K562 (cell line): ENCODE data around the gene EIF3I. TPM values are rescaled to one million over a fixed set of nuclear protein-coding genes. Genes with fewer than 3 reads are reported as not detected.
A peak's percentile ranks its signal among the peaks of the same experiment; 100 is the strongest.

Experiments
- ARID2 ChIP-seq: fragments of 450-650 bp; IDR thresholded peaks from 2 replicates; pipeline ENCODE4 v1.6.1; 2017; ENCODE audit warnings: antibody characterized with exemption, mild to moderate bottlenecking
- ATF6 ChIP-seq: sonication (generic); formaldehyde crosslinking; IDR thresholded peaks from 2 replicates; pipeline ENCODE4 v1.4.0; 2020; ENCODE audit warnings: mild to moderate bottlenecking, missing genetic modification reagents
- ESRRA ChIP-seq: fragments of 450-650 bp; IDR thresholded peaks from 2 replicates; pipeline ENCODE4 v1.6.1; 2014; ENCODE audit warnings: low read depth, mild to moderate bottlenecking, moderate library complexity, borderline replicate concordance
- FOS ChIP-seq: IDR thresholded peaks from 3 replicates; pipeline ENCODE4 v1.6.1; 2011; ENCODE audit not compliant: insufficient read length; ENCODE audit errors: extremely low read depth
- GABPB2 ChIP-seq: fragments of 250-450 bp; sonication (Bioruptor Pico); conservative IDR thresholded peaks from 2 replicates; pipeline ENCODE4 v1.5.1; 2021; ENCODE audit warnings: mild to moderate bottlenecking
- POLR2H ChIP-seq: IDR thresholded peaks from 2 replicates; pipeline ENCODE4 v1.6.1; 2016; ENCODE audit warnings: missing genetic modification characterization, low read depth, mild to moderate bottlenecking, control low read depth, missing compliant biosample characterization, moderate library complexity
- TBP ChIP-seq: optimal IDR thresholded peaks from 2 replicates; pipeline ENCODE3; 2011; ENCODE audit warnings: low read depth, low read length, improper control_type of control experiment
- ZC3H8 ChIP-seq: fragments of 450-650 bp; IDR thresholded peaks from 2 replicates; pipeline ENCODE4 v1.6.1; 2017
- ZNF263 ChIP-seq: sonication (generic); formaldehyde crosslinking; IDR thresholded peaks from 2 replicates; pipeline ENCODE4 v1.8.0; 2022; ENCODE audit warnings: mild to moderate bottlenecking, missing genetic modification reagents, borderline replicate concordance
- ZNF589 ChIP-seq: fragments of 200-800 bp; sonication (Bioruptor generic); IDR thresholded peaks from 2 replicates; pipeline ENCODE4 v1.6.1; 2016; ENCODE audit warnings: low read depth, missing genetic modification characterization, missing compliant biosample characterization
- ZNF785 ChIP-seq: fragments of 250-450 bp; sonication (Bioruptor Pico); IDR thresholded peaks from 2 replicates; pipeline ENCODE4 v1.4.0; 2020; ENCODE audit warnings: mild to moderate bottlenecking
- polyA plus RNA-seq, 8 experiments: library from polyadenylated mRNA; depleted of rRNA in 4 of 8; stranded (reverse) in 5 of 8; unstranded in 3 of 8; fragments of >200 nt; fragmentation: Nextera tagmentation in 2 of 8; fragmentation: Illumina TruSeq in 1 of 8; extraction: Ambion mirVana in 2 of 8; extraction: Trizol in 1 of 8; gene quantifications; 2 replicates each; pipeline versions ENCODE4 v1.2.1 to v1.2.3, GENCODE V29; 2011 to 2014; ENCODE audit warnings: inconsistent platforms in 1 of 8, missing spikeins in 1 of 8
- total RNA-seq, 7 experiments: library from RNA; depleted of rRNA in 6 of 7; stranded (reverse); fragments of >200 nt in 6 of 7; fragmentation: Illumina TruSeq in 2 of 7; extraction: Trizol in 2 of 7; gene quantifications; 2 replicates each; pipeline versions ENCODE4 v1.2.1 to v1.2.3, GENCODE V29; 2011 to 2021; ENCODE audit warnings: low replicate concordance in 1 of 7
- TF ChIP-seq, protein P1 (sequence below): fragments of 450-650 bp; IDR thresholded peaks from 2 replicates; pipeline ENCODE4 v1.6.1; 2016; ENCODE audit warnings: mild to moderate bottlenecking, moderate library complexity
- TF ChIP-seq, protein P2 (sequence below): sonication (generic); formaldehyde crosslinking; IDR thresholded peaks from 2 replicates; pipeline ENCODE4 v1.8.0; 2022; ENCODE audit warnings: mild to moderate bottlenecking, missing genetic modification reagents

The EIF3I gene
- total and polyA plus RNA-seq, 9 of the 15 experiments (the other 6 are each of a cell fraction or from before 2014, with no cell fraction given), result 414 to 1,526 (median 635) TPM

GRCh38 chr1:32221581-32221979, 627 bp upstream of the EIF3I start (continued):
- TF ChIP-seq, protein P1, sequence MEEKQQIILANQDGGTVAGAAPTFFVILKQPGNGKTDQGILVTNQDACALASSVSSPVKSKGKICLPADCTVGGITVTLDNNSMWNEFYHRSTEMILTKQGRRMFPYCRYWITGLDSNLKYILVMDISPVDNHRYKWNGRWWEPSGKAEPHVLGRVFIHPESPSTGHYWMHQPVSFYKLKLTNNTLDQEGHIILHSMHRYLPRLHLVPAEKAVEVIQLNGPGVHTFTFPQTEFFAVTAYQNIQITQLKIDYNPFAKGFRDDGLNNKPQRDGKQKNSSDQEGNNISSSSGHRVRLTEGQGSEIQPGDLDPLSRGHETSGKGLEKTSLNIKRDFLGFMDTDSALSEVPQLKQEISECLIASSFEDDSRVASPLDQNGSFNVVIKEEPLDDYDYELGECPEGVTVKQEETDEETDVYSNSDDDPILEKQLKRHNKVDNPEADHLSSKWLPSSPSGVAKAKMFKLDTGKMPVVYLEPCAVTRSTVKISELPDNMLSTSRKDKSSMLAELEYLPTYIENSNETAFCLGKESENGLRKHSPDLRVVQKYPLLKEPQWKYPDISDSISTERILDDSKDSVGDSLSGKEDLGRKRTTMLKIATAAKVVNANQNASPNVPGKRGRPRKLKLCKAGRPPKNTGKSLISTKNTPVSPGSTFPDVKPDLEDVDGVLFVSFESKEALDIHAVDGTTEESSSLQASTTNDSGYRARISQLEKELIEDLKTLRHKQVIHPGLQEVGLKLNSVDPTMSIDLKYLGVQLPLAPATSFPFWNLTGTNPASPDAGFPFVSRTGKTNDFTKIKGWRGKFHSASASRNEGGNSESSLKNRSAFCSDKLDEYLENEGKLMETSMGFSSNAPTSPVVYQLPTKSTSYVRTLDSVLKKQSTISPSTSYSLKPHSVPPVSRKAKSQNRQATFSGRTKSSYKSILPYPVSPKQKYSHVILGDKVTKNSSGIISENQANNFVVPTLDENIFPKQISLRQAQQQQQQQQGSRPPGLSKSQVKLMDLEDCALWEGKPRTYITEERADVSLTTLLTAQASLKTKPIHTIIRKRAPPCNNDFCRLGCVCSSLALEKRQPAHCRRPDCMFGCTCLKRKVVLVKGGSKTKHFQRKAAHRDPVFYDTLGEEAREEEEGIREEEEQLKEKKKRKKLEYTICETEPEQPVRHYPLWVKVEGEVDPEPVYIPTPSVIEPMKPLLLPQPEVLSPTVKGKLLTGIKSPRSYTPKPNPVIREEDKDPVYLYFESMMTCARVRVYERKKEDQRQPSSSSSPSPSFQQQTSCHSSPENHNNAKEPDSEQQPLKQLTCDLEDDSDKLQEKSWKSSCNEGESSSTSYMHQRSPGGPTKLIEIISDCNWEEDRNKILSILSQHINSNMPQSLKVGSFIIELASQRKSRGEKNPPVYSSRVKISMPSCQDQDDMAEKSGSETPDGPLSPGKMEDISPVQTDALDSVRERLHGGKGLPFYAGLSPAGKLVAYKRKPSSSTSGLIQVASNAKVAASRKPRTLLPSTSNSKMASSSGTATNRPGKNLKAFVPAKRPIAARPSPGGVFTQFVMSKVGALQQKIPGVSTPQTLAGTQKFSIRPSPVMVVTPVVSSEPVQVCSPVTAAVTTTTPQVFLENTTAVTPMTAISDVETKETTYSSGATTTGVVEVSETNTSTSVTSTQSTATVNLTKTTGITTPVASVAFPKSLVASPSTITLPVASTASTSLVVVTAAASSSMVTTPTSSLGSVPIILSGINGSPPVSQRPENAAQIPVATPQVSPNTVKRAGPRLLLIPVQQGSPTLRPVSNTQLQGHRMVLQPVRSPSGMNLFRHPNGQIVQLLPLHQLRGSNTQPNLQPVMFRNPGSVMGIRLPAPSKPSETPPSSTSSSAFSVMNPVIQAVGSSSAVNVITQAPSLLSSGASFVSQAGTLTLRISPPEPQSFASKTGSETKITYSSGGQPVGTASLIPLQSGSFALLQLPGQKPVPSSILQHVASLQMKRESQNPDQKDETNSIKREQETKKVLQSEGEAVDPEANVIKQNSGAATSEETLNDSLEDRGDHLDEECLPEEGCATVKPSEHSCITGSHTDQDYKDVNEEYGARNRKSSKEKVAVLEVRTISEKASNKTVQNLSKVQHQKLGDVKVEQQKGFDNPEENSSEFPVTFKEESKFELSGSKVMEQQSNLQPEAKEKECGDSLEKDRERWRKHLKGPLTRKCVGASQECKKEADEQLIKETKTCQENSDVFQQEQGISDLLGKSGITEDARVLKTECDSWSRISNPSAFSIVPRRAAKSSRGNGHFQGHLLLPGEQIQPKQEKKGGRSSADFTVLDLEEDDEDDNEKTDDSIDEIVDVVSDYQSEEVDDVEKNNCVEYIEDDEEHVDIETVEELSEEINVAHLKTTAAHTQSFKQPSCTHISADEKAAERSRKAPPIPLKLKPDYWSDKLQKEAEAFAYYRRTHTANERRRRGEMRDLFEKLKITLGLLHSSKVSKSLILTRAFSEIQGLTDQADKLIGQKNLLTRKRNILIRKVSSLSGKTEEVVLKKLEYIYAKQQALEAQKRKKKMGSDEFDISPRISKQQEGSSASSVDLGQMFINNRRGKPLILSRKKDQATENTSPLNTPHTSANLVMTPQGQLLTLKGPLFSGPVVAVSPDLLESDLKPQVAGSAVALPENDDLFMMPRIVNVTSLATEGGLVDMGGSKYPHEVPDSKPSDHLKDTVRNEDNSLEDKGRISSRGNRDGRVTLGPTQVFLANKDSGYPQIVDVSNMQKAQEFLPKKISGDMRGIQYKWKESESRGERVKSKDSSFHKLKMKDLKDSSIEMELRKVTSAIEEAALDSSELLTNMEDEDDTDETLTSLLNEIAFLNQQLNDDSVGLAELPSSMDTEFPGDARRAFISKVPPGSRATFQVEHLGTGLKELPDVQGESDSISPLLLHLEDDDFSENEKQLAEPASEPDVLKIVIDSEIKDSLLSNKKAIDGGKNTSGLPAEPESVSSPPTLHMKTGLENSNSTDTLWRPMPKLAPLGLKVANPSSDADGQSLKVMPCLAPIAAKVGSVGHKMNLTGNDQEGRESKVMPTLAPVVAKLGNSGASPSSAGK, result no peak
- TF ChIP-seq ARID2 (no peak), ESRRA (peak; percentile 89), ATF6 (CRISPR knock-in tag) (peak; percentile 81; the same call in 1 of the 2 replicates), GABPB2 (CRISPR knock-in tag) (0 out of 2 replicates have a peak, but pooled peaks have one; percentile 52), FOS (no peak), POLR2H (tag) (peak; percentile 57; the same call in 1 of the 2 replicates), ZC3H8 (no peak), TBP (no peak), ZNF263 (CRISPR knock-in tag) (peak; percentile 29; the same call in 1 of the 2 replicates), ZNF589 (CRISPR knock-in tag) (0 out of 2 replicates have a peak, but pooled peaks have one; percentile 22), ZNF785 (CRISPR knock-in tag) (no peak)
- TF ChIP-seq, protein P2, sequence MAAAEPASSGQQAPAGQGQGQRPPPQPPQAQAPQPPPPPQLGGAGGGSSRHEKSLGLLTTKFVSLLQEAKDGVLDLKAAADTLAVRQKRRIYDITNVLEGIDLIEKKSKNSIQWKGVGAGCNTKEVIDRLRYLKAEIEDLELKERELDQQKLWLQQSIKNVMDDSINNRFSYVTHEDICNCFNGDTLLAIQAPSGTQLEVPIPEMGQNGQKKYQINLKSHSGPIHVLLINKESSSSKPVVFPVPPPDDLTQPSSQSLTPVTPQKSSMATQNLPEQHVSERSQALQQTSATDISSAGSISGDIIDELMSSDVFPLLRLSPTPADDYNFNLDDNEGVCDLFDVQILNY (CRISPR knock-in tag), result no peak
